ENCODE results near the gene CHCHD1. TPM values are rescaled to one million over a fixed set of nuclear protein-coding genes. Genes with fewer than 3 reads are reported as not detected.
"Not testable (repeated sequence)": the region's sequence is repeated elsewhere in the genome, so short reads cannot be mapped to it uniquely, and the experiment has no call there.

CHCHD1 gene
- total RNA-seq, 1 donor from 2014 or later = 19.4 TPM

- H3K9me3 ChIP-seq = no peaks in the 10 kb centered on the region
- peak; percentile 52 for ATAC-seq
- peak; percentile 81 for DNase-seq
- H3K4me3 ChIP-seq = peak overlapping the region; percentile 86
- intact Hi-C loops (cut with DNase I) = no loop called here
- H3K27me3 ChIP-seq = no peaks in the 10 kb centered on the region
- peaks cover 37% of the 10 kb centered on the region for H3K4me1 ChIP-seq
- peaks cover 21% of the 10 kb centered on the region for H3K36me3 ChIP-seq
- TF ChIP-seq CTCF (IDR thresholded peaks at IDR 0.05) = no peak
- peak overlapping the region; percentile 85 for H3K27ac ChIP-seq
Observed at GRCh38 chr10:73785721-73786511, 4.1 kb downstream of the CHCHD1 start.

GRCh38 chr10:73786512-73786885 lies 4.7 kb downstream of the CHCHD1 start:
- Histone ChIP-seq H3K9me3 (no peaks in the 10 kb centered on the region), H3K27me3 (no peaks in the 10 kb centered on the region), H3K4me3 (peak overlapping the region; percentile 86), H3K4me1 (peaks cover 33% of the 10 kb centered on the region), H3K27ac (peak overlapping the region; percentile 85), H3K36me3 (peaks cover 27% of the 10 kb centered on the region)
- intact Hi-C loops (cut with DNase I) = no loop called here
- DNase-seq (no peak), ATAC-seq (no peak)
- TF ChIP-seq CTCF (IDR thresholded peaks at IDR 0.05) = no peak

- Histone ChIP-seq H3K36me3 (peaks cover 34% of the 10 kb centered on the region), H3K4me3 (peak overlapping the region; percentile 86), H3K4me1 (peaks cover 33% of the 10 kb centered on the region)
- H3K27me3 ChIP-seq; ATAC-seq; H3K27ac ChIP-seq; H3K9me3 ChIP-seq; intact Hi-C loops (cut with DNase I); DNase-seq: not testable (repeated sequence)
Observed at GRCh38 chr10:73787031-73787800, 5.4 kb downstream of the CHCHD1 start.

GRCh38 chr10:73788864-73789658 lies 7.2 kb downstream of the CHCHD1 start:
- no peak for ATAC-seq
- TF ChIP-seq CTCF (IDR thresholded peaks at IDR 0.05) = no peak
- H3K9me3 ChIP-seq = no peaks in the 10 kb centered on the region
- no peak for DNase-seq
- no peaks in the 10 kb centered on the region for H3K27me3 ChIP-seq
- H3K4me1 ChIP-seq = peaks cover 24% of the 10 kb centered on the region
- intact Hi-C loops (cut with DNase I) = no loop called here
- H3K27ac ChIP-seq = no peak overlapping the region
- H3K36me3 ChIP-seq = peaks cover 52% of the 10 kb centered on the region
- no peak overlapping the region for H3K4me3 ChIP-seq

GRCh38 chr10:73789659-73790055 lies 7.8 kb downstream of the CHCHD1 start:
- H3K27ac ChIP-seq = no peak overlapping the region
- peaks cover 58% of the 10 kb centered on the region for H3K36me3 ChIP-seq
- no peak for TF ChIP-seq CTCF (IDR thresholded peaks at IDR 0.05)
- no peak for ATAC-seq
- no peak for DNase-seq
- H3K4me1 ChIP-seq = peaks cover 22% of the 10 kb centered on the region
- no peaks in the 10 kb centered on the region for H3K27me3 ChIP-seq
- intact Hi-C loops (cut with DNase I) = no loop called here
- no peaks in the 10 kb centered on the region for H3K9me3 ChIP-seq
- H3K4me3 ChIP-seq = no peak overlapping the region

All from upper lobe of right lung (tissue), 1 donor.